HG03159 (cell line): ENCODE results near the gene NR1D2.

ENCODE experiments used
- ATAC-seq: cut with Tn5 transposase; IDR thresholded peaks from one replicate; pipeline ENCODE4 v1.9.1; 2021; ENCODE audit warnings: mild to moderate bottlenecking, moderate library complexity; ENCODE audit not compliant: unreplicated experiment

The NR1D2 gene

GRCh38 chr3:23928524-23928923, 16.6 kb upstream of the NR1D2 start:
- no peak for ATAC-seq

- ATAC-seq: no peak
Measured at GRCh38 chr3:23931597-23931996, 13.5 kb upstream of the NR1D2 start.

GRCh38 chr3:23932571-23932970, 12.5 kb upstream of the NR1D2 start:
- ATAC-seq: no peak

GRCh38 chr3:23934253-23934652, 10.8 kb upstream of the NR1D2 start:
- no peak for ATAC-seq

GRCh38 chr3:23937296-23937695, 7.8 kb upstream of the NR1D2 start:
- no peak for ATAC-seq

GRCh38 chr3:23938688-23939087, 6.4 kb upstream of the NR1D2 start:
- no peak for ATAC-seq

GRCh38 chr3:23940775-23941174, 4.3 kb upstream of the NR1D2 start:
- no peak for ATAC-seq

GRCh38 chr3:23941440-23941839, 3.6 kb upstream of the NR1D2 start:
- no peak for ATAC-seq

GRCh38 chr3:23942546-23942945, 2.5 kb upstream of the NR1D2 start:
- no peak for ATAC-seq

- ATAC-seq: no peak
Measured at GRCh38 chr3:23944007-23944783, 891 bp upstream of the NR1D2 start.

DNA sequence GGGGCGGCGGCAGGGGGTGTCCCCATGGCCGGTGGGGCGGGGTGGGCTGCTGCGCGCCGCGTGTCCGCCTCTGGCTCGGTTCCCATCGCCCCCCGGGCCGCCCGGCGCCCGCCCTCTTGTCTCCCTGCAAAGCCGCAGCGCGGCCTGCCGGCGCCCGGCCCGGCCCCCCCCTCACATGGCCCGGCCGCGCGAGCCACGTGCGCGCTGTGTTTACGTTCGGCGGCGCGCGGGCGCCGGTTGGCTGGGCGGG, 502 bp downstream of the NR1D2 start:
- no peak for ATAC-seq

- peak; percentile 76 for ATAC-seq
Measured at GRCh38 chr3:23945913-23946687, 1.0 kb downstream of the NR1D2 start.

DNA sequence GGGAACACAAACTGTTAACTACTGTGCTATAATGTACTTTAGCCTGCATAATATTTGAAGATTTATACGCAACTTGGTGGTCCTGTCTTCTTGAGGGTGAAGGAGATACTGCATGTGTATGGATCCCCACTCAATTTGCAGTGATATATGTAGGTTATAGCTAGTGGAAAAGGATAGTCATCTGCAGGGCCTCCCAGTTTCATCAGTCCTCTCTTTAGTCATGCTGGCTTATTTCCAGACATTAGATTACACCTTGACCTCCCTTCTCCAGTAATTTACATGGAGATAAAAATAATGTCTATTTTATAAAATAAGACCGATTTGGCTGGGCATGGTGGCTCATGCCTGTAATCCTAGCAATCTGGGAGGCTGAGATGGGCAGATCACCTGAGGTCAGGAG, 3.7 kb downstream of the NR1D2 start:
- ATAC-seq: no peak

DNA sequence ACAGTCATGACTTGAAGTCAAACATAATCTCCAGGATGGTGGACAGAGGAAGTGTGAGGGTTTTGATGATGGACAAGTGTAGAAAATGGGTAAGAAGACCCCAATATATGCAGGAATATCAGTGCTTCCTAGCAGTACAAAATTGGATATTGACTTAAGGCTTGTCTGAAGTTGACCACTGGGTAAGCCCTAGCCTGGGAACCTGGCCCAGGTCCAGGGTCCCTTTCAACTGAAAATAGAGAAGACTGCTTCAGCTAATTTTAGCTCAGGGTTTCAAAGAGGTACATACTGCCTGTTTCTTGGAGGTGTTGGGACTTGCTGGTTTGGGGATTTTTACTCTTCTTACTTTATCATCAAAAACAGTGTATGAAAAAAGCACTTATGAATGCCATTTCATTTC, 4.7 kb downstream of the NR1D2 start:
- ATAC-seq: peak; percentile 10

DNA sequence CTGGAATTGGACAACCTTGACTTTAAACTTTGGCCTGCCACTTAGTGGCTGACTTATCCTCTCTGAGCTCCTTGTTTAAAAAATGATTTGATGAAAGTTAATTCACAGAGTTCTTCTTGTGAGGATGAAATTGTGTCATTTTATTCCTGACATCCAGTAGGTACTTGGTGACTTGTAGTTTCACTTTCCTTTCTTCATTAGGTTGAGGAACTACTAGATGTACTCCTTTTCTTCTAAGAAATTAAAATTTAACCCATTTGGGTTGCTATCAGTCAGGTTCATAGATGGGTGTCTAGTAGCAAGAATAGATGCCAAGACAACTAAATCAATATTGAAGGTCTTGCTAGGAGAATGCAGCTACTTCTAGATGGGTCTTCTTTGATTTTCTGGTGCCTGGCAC, 5.2 kb downstream of the NR1D2 start:
- peak; percentile 30 for ATAC-seq

- ATAC-seq: peak; percentile 39
Measured at GRCh38 chr3:23952646-23953045, 7.6 kb downstream of the NR1D2 start.

- no peak for ATAC-seq
Measured at GRCh38 chr3:23953523-23953922, 8.4 kb downstream of the NR1D2 start.

DNA sequence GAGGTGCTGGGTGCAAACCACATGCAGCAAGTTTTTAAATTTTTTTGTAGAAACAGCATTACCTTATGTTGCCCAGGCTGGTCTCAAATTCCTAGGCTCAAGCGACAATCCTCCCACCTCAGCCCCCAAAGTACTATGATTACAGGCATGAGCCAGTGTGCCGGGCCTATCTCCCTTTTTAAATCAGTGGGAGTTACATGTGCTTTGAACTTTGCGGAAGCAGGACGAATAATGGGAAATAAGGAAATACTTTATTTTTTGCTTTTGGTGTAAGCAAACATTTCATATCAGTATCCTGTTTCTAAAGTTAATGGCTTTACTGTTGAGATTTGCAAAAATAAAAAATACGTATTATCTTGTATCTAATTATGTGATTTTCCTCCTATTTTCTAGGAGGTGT, 9.1 kb downstream of the NR1D2 start:
- no peak for ATAC-seq

GRCh38 chr3:23956701-23957100, 11.6 kb downstream of the NR1D2 start:
- ATAC-seq: no peak

- ATAC-seq: no peak
Measured at GRCh38 chr3:23959135-23959900, 14.2 kb downstream of the NR1D2 start.

GRCh38 chr3:23960649-23961048, 15.6 kb downstream of the NR1D2 start:
- no peak for ATAC-seq

GRCh38 chr3:23961066-23961465, 16.0 kb downstream of the NR1D2 start:
- ATAC-seq: no peak
